ENCODE data around the gene MRPS16. TPM values are rescaled to one million over a fixed set of nuclear protein-coding genes. Genes with fewer than 3 reads are reported as not detected.

Gene MRPS16
- total and polyA plus RNA-seq, 5 donors from 2014 or later: 29.3 to 132 (median 112) TPM

DNA sequence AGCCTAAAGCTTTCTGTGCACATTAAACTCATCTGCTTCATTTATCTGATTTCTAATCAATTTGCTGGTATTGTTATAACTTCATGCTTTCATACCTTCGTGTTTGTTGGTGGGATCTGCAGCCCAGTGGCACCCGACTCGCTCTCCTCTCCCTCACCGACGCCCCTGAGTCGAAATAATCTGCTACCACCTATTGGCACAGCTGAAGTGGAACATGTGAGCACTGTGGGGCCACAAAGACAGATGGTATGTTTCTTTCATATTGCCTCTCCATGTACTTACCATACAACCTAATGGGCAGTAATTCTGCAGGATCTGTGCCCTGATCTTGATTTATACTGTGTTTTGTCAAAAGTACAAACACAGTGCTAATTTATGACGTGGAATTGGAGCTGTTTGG lies 17.7 kb downstream of the MRPS16 start:
- ATAC-seq (ENCODE audit: low read depth in 2 of 2) (no peak), DNase-seq (no peak)
- Mint-ChIP-seq H3K27ac (no peak overlapping the region), H3K36me3 (peaks cover 16% of the 10 kb centered on the region), H3K4me1 (no peaks in the 10 kb centered on the region), H3K4me3 (no peak overlapping the region), H3K27me3 (no peaks in the 10 kb centered on the region), H3K9me3 (peaks cover 0 to 1% (median 0%) of the 10 kb centered on the region in 7 donors)
- Histone ChIP-seq H3K9me3 (ENCODE audit: control insufficient read depth in 2 of 2, low read length in 2 of 2) (no peaks in the 10 kb centered on the region), H3K4me1 (ENCODE audit: control insufficient read depth, insufficient read depth, low read length, poor library complexity, severe bottlenecking) (no peaks in the 10 kb centered on the region), H3K36me3 (ENCODE audit: control insufficient read depth, insufficient read depth, low read length) (peaks cover 30% of the 10 kb centered on the region), H3K27ac (ENCODE audit: insufficient read depth, low read length, poor library complexity, severe bottlenecking) (no peak overlapping the region), H3K4me3 (ENCODE audit: low read depth, low read length) (no peak overlapping the region), H3K27me3 (ENCODE audit: control insufficient read depth, insufficient read depth, low read length) (no peaks in the 10 kb centered on the region)

DNA sequence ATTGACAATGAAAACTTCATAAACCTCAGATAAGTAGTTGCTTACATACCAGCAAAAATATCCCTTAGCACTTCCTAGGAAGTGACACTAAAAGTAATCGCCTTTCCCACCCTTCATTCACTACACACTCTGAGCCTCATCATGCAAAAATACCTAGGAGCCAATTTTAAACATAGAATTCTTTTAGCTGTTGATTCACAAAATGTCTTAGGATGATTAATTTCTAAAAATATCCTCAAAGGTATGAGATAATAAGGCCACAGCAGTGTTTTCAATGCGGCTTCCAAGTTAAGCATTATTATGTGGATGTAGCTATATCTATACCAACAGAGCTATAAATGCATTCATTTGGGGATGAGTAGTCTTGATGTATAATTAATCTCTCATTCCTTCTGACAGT lies 18.6 kb downstream of the MRPS16 start:
- Mint-ChIP-seq H3K36me3 (peaks cover 16% of the 10 kb centered on the region), H3K4me1 (no peaks in the 10 kb centered on the region), H3K9me3 (peaks cover 0 to 1% (median 0%) of the 10 kb centered on the region in 7 donors), H3K27me3 (no peaks in the 10 kb centered on the region), H3K27ac (peak overlapping the region in 1 of 3 donors; percentile 8), H3K4me3 (no peak overlapping the region)
- no peak for ATAC-seq (ENCODE audit: low read depth in 2 of 2)
- peaks cover 26% of the 10 kb centered on the region for H3K36me3 ChIP-seq (ENCODE audit: control insufficient read depth, insufficient read depth, low read length)
- DNase-seq: no peak
- H3K27me3 ChIP-seq (ENCODE audit: control insufficient read depth, insufficient read depth, low read length): no peaks in the 10 kb centered on the region
- no peak overlapping the region for H3K27ac ChIP-seq (ENCODE audit: insufficient read depth, low read length, poor library complexity, severe bottlenecking)
- H3K4me3 ChIP-seq (ENCODE audit: low read depth, low read length): no peak overlapping the region
- H3K9me3 ChIP-seq (ENCODE audit: control insufficient read depth in 2 of 2, low read length in 2 of 2): no peaks in the 10 kb centered on the region
- H3K4me1 ChIP-seq (ENCODE audit: control insufficient read depth, insufficient read depth, low read length, poor library complexity, severe bottlenecking): no peaks in the 10 kb centered on the region

DNA sequence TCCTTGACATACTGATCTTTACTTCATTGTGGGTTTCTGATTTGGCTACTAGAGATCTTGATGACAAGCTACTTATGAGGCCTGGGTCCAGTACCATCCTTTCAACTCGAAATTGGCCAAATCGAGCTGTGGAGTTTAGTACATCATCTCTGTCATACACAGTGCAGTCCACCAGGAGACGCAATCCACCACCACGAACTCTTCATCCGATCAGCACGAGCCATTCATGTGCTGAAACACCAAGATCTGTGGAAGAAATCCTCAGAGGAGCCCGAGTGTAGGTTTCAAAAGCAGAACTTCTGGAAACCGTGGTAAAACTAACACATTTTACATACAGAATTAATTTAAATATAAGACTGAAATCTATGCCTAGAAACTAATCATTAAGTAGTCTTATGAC lies 19.6 kb downstream of the MRPS16 start:
- H3K4me1 Mint-ChIP-seq: no peaks in the 10 kb centered on the region
- peaks cover 16% of the 10 kb centered on the region for H3K36me3 Mint-ChIP-seq
- Histone ChIP-seq H3K27me3 (ENCODE audit: control insufficient read depth, insufficient read depth, low read length) (no peaks in the 10 kb centered on the region), H3K9me3 (ENCODE audit: control insufficient read depth in 2 of 2, low read length in 2 of 2) (no peaks in the 10 kb centered on the region), H3K36me3 (ENCODE audit: control insufficient read depth, insufficient read depth, low read length) (peaks cover 26% of the 10 kb centered on the region), H3K27ac (ENCODE audit: insufficient read depth, low read length, poor library complexity, severe bottlenecking) (no peak overlapping the region), H3K4me1 (ENCODE audit: control insufficient read depth, insufficient read depth, low read length, poor library complexity, severe bottlenecking) (no peaks in the 10 kb centered on the region), H3K4me3 (ENCODE audit: low read depth, low read length) (no peak overlapping the region)
- H3K9me3 Mint-ChIP-seq: peaks cover 0 to 1% (median 0%) of the 10 kb centered on the region in 7 donors
- H3K27me3 Mint-ChIP-seq: no peaks in the 10 kb centered on the region
- no peak overlapping the region for H3K4me3 Mint-ChIP-seq
- DNase-seq (no peak), ATAC-seq (ENCODE audit: low read depth in 2 of 2) (no peak)
- peak overlapping the region in 2 of 3 donors; percentile 10 to 75 for H3K27ac Mint-ChIP-seq

DNA sequence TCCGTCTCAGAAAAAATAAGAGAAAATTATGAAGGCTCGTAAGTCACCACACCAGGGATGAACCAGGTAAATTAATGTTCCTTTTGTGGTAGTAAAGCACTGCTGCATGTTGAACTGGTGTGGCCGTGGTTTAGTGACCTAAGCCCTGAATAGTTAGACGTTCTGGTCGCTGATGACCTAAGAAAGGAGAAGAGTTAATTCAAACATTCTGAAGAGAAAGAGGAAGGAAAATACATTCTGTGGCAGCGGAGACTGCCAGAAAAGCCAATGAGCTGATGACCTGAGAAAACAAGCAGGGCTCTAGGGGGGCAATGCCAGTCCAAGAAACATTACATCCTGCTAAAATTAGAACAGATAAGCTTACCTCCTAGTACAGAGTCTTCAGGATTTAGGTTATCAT lies 22.9 kb downstream of the MRPS16 start:
- Mint-ChIP-seq H3K9me3 (peaks cover 0 to 1% (median 0%) of the 10 kb centered on the region in 7 donors), H3K27me3 (no peaks in the 10 kb centered on the region), H3K4me3 (no peak overlapping the region), H3K27ac (peak overlapping the region in 1 of 3 donors; percentile 27), H3K4me1 (no peaks in the 10 kb centered on the region), H3K36me3 (peaks cover 17% of the 10 kb centered on the region)
- peaks cover 23% of the 10 kb centered on the region for H3K36me3 ChIP-seq (ENCODE audit: control insufficient read depth, insufficient read depth, low read length)
- DNase-seq (no peak), ATAC-seq (ENCODE audit: low read depth in 2 of 2) (no peak)
- no peaks in the 10 kb centered on the region for H3K27me3 ChIP-seq (ENCODE audit: control insufficient read depth, insufficient read depth, low read length)
- H3K27ac ChIP-seq (ENCODE audit: insufficient read depth, low read length, poor library complexity, severe bottlenecking): no peak overlapping the region
- no peaks in the 10 kb centered on the region for H3K9me3 ChIP-seq (ENCODE audit: control insufficient read depth in 2 of 2, low read length in 2 of 2)
- no peaks in the 10 kb centered on the region for H3K4me1 ChIP-seq (ENCODE audit: control insufficient read depth, insufficient read depth, low read length, poor library complexity, severe bottlenecking)
- H3K4me3 ChIP-seq (ENCODE audit: low read depth, low read length): no peak overlapping the region

DNA sequence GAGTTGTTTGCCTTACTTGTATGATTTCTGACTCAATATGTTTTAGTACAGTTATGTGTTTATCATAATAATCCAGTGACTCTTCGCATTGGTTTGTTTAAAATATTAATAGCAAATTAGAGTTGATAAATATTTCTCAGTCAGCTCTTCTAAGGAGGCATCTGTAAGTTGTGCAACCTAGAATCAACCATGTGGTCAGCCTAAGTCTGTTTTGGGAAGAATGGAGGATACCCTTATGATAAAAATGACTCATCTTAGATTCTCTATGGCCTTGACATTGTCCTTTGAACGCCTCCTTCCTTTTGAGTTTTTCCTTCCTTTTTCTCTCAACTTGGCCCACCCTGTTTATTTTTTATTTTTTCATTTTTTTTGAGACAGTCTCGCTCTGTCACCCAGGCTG lies 24.2 kb downstream of the MRPS16 start:
- no peak overlapping the region for H3K4me3 ChIP-seq (ENCODE audit: low read depth, low read length)
- DNase-seq (no peak), ATAC-seq (ENCODE audit: low read depth in 2 of 2) (no peak)
- Mint-ChIP-seq H3K27ac (no peak overlapping the region), H3K27me3 (no peaks in the 10 kb centered on the region), H3K9me3 (peaks cover 0 to 1% (median 0%) of the 10 kb centered on the region in 7 donors), H3K4me1 (no peaks in the 10 kb centered on the region), H3K4me3 (no peak overlapping the region), H3K36me3 (peaks cover 16% of the 10 kb centered on the region)
- no peaks in the 10 kb centered on the region for H3K9me3 ChIP-seq (ENCODE audit: control insufficient read depth in 2 of 2, low read length in 2 of 2)
- H3K4me1 ChIP-seq (ENCODE audit: control insufficient read depth, insufficient read depth, low read length, poor library complexity, severe bottlenecking): no peaks in the 10 kb centered on the region
- H3K27me3 ChIP-seq (ENCODE audit: control insufficient read depth, insufficient read depth, low read length): no peaks in the 10 kb centered on the region
- H3K27ac ChIP-seq (ENCODE audit: insufficient read depth, low read length, poor library complexity, severe bottlenecking): no peak overlapping the region
- peaks cover 13% of the 10 kb centered on the region for H3K36me3 ChIP-seq (ENCODE audit: control insufficient read depth, insufficient read depth, low read length)

DNA sequence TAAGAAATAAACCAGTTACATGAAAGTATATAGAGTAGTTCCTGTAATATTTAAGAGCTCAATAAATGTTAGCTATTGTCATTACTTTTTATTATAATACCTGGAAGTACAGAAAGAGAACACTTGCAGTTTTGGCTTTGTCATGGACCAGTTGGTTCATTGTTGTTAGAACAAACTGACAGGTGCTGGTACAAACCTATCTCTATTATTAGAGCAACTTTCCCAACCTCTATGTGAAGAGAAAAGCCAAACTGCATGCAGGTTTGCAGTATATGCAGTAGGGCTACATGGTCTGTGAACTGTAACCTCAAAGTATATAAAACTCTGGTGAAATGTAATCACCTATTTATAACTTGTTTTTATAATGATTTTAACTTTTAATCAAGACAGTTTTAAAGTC lies 25.8 kb downstream of the MRPS16 start:
- H3K27ac ChIP-seq (ENCODE audit: insufficient read depth, low read length, poor library complexity, severe bottlenecking): no peak overlapping the region
- no peaks in the 10 kb centered on the region for H3K9me3 ChIP-seq (ENCODE audit: control insufficient read depth in 2 of 2, low read length in 2 of 2)
- Mint-ChIP-seq H3K36me3 (peaks cover 16% of the 10 kb centered on the region), H3K4me3 (no peak overlapping the region), H3K27ac (no peak overlapping the region), H3K27me3 (no peaks in the 10 kb centered on the region), H3K4me1 (peaks cover 0 to 10% (median 0%) of the 10 kb centered on the region in 4 donors), H3K9me3 (no peaks in the 10 kb centered on the region)
- no peak for ATAC-seq (ENCODE audit: low read depth in 2 of 2)
- peaks cover 6% of the 10 kb centered on the region for H3K36me3 ChIP-seq (ENCODE audit: control insufficient read depth, insufficient read depth, low read length)
- H3K27me3 ChIP-seq (ENCODE audit: control insufficient read depth, insufficient read depth, low read length): no peaks in the 10 kb centered on the region
- no peak for DNase-seq
- no peak overlapping the region for H3K4me3 ChIP-seq (ENCODE audit: low read depth, low read length)
- H3K4me1 ChIP-seq (ENCODE audit: control insufficient read depth, insufficient read depth, low read length, poor library complexity, severe bottlenecking): no peaks in the 10 kb centered on the region

DNA sequence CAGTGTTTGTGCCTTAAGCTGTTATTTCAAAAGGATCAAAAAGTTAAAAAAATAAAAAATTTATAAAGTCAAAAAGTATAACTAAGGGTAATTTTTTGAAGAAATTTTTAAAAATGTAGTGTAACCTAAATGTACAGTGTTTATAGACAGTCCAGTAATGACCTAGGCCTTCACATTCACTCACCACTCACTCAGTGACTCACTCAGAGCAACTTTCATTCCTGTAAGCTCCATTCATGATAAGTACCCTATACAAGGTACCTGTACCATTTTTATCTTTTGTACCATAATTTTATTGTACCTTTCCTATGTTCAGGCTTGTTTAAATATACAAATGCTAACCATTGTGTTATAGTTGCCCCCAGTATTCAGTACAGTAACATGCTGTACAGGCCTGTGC lies 26.9 kb downstream of the MRPS16 start:
- no peak overlapping the region for H3K4me3 ChIP-seq (ENCODE audit: low read depth, low read length)
- no peaks in the 10 kb centered on the region for H3K9me3 ChIP-seq (ENCODE audit: control insufficient read depth in 2 of 2, low read length in 2 of 2)
- H3K27ac ChIP-seq (ENCODE audit: insufficient read depth, low read length, poor library complexity, severe bottlenecking): no peak overlapping the region
- H3K27ac Mint-ChIP-seq: no peak overlapping the region
- ATAC-seq (ENCODE audit: low read depth in 2 of 2): no peak
- H3K27me3 Mint-ChIP-seq: no peaks in the 10 kb centered on the region
- peaks cover 0 to 1% (median 0%) of the 10 kb centered on the region in 7 donors for H3K9me3 Mint-ChIP-seq
- no peak overlapping the region for H3K4me3 Mint-ChIP-seq
- peaks cover 5% of the 10 kb centered on the region for H3K36me3 ChIP-seq (ENCODE audit: control insufficient read depth, insufficient read depth, low read length)
- H3K4me1 Mint-ChIP-seq: peaks cover 0 to 11% (median 0%) of the 10 kb centered on the region in 4 donors
- H3K36me3 Mint-ChIP-seq: peaks cover 19% of the 10 kb centered on the region
- H3K27me3 ChIP-seq (ENCODE audit: control insufficient read depth, insufficient read depth, low read length): no peaks in the 10 kb centered on the region
- DNase-seq: no peak
- H3K4me1 ChIP-seq (ENCODE audit: control insufficient read depth, insufficient read depth, low read length, poor library complexity, severe bottlenecking): no peaks in the 10 kb centered on the region

DNA sequence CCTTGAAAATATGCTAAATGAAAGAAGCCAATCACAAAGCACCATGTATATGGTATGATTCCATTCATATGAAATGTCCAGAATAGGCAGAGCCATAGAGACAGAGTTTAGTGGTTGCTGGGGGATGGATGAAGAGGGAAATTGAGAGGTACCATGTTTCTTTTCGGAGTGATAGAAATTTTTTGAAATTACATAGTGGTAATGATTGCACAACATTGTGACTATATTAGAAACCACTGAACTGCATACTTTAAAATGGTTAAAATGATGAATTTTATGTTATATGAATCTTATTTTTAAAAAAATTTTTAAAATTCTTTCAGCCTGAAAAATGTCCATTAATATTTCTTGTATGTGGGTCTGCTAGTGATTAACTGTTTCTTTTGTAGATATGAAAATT lies 31.5 kb downstream of the MRPS16 start:
- DNase-seq: no peak
- Mint-ChIP-seq H3K27ac (no peak overlapping the region), H3K27me3 (no peaks in the 10 kb centered on the region), H3K4me1 (peaks cover 0 to 18% (median under 1%) of the 10 kb centered on the region in 4 donors), H3K4me3 (no peak overlapping the region), H3K36me3 (peaks cover 35% of the 10 kb centered on the region), H3K9me3 (peaks cover 0 to 3% (median 0%) of the 10 kb centered on the region in 7 donors)
- Histone ChIP-seq H3K4me1 (ENCODE audit: control insufficient read depth, insufficient read depth, low read length, poor library complexity, severe bottlenecking) (no peaks in the 10 kb centered on the region), H3K4me3 (ENCODE audit: low read depth, low read length) (no peak overlapping the region), H3K9me3 (ENCODE audit: control insufficient read depth in 2 of 2, low read length in 2 of 2) (no peaks in the 10 kb centered on the region), H3K27me3 (ENCODE audit: control insufficient read depth, insufficient read depth, low read length) (no peaks in the 10 kb centered on the region), H3K36me3 (ENCODE audit: control insufficient read depth, insufficient read depth, low read length) (peaks cover 17% of the 10 kb centered on the region), H3K27ac (ENCODE audit: insufficient read depth, low read length, poor library complexity, severe bottlenecking) (no peak overlapping the region)
- no peak for ATAC-seq (ENCODE audit: low read depth in 2 of 2)

Measured in CD4-positive, CD25-positive, alpha-beta regulatory T cell (primary cell).